DLD1 (cell line): ENCODE measurements around the gene RPL12.

Experiments used
- in situ Hi-C: cut with HindIII; loops from 2 replicates; pipeline ENCODE4 v1.10.0; 2017; ENCODE audit warnings: low sequenced_read_pairs

RPL12 gene

DNA sequence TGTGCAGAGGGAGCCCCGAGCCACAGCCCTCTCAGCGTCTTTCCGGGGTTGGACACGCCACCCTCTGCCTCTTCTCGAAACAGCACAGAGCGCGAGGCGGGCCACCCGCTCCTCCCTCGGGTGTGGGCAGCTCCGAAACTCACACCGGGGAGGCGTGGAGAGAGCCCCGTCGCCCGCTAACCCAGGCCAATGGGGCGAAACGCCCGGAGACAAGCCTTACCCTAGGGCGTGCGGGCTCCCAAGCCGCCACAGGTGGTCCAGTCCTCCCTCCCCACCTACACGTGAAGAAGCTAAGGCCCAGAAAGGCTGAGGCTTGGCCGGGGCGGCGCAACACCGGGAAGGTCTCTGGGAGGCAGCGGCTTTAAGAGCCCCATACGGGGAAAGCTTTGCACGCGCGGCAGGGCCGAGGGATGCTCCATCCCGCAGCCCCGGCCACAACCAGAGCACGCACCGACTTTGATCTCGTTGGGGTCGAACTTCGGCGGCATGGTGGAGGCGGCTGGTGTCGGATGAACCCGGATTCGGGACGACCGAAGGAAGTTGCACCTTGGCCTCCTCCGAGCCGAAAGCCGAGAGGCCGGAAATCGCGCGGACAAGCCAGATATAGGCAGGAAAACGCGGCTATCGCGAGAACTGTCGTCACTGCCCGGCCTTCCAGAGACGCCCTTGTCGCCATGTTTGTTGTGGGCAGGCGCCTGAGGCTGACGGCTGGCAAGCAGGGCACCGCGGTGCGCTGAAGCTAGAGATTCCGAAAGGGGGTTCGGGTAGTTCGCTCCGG is at the start of gene RPL12, which contains the start of gene LRSAM1:
TSS of gene RPL12 (minus strand) at position 577 of the 778 bp plus-strand sequence. CDS start at position 488, 89 bp downstream.
TSS of gene LRSAM1 (plus strand) at position 681 of the 778 bp plus-strand sequence. CDS start 3,018 bp downstream, outside the sequence.
- in situ Hi-C loops, result no loop called here

DNA sequence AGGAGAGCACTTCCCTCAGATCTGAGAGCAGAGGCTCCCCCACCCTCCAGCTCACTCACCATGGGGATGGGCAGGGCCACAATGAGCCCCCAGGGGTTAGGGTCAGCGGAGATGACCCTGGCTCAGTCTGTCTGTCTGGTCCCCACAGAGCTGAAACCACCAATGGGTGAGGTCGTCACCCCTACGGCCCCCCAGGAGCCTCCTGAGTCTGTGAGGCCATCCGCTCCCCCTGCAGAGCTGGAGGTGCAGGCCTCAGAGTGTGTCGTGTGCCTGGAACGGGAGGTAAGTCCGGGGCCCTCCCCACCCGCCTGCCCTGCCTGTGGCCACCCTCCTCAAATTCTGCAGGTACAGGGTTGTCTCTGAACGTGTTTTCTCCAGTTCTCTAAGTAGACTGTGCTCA is 49.7 kb upstream of the RPL12 start:
- in situ Hi-C loops, result no loop called here

DNA sequence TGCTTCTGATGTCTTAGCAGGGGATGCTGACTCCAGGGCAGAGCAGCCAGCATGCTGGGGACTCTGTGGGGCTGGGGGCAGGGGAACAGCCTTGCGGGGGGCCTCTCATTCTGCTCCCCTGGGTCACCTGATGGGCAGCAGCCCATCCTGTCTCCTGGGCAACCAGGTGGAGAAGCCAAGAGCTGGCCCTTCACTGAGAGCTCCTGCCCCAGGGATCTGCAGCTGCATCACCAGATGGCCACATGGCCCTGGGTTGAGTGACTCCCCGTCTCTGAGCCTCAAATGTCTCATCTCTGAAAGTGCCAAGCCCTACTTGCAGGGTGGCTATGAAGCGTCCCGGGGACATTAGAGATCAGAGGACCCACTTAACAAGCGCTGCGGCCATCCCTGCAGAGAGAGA is 49.2 kb upstream of the RPL12 start:
- in situ Hi-C loops, result no loop called here

DNA sequence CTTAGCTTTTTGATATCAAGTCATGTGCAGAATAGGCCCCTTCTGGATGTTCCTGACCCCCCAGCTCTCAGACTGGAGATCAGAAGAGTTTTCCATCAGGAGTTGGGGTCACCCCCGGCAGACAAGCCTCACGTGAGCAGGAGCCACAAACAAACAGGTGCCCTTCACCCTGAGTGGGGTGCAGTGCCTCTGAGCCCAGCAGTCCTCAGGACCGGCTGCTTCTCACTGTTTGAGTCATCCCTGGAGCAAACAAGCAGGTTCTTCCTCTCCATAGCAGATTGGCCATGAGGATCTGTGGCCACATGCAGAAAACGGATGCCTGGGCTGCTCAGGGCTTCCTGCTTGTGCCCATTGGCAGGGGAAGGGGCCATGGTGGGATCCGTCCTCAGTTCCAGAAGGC is 47.1 kb upstream of the RPL12 start:
- in situ Hi-C loops, result no loop called here

DNA sequence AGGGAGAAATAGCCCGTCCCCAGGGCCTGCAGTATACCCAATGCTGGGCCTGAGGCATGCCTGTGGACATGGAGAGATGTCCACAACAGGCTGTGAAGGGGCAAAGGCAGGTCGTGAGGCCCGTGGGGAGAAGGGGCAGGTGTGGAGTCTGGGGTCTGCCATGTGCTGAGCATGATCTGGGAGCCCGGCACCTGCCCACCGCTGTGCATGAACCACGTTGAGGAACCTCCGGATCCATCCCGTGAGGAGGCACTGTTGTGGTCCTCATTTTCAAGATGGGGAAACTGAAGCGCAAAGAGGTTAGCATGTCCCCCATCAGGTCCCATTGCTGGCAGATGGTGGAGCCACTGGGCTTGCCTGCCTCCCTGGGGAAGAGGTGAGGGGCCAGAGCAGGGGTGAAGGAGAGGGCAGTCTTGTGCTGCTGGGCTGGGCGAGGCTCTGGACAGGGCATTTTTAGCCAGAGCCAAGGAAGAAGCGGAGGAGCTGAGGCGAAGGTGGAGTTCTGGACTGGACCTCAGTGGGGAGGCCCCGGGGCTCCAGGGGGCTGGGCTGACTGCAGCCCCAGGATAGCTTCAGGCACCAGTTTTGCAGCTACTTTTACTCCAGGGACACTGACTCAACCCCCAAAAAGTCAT is 46.6 kb upstream of the RPL12 start:
- in situ Hi-C loops, result no loop called here

DNA sequence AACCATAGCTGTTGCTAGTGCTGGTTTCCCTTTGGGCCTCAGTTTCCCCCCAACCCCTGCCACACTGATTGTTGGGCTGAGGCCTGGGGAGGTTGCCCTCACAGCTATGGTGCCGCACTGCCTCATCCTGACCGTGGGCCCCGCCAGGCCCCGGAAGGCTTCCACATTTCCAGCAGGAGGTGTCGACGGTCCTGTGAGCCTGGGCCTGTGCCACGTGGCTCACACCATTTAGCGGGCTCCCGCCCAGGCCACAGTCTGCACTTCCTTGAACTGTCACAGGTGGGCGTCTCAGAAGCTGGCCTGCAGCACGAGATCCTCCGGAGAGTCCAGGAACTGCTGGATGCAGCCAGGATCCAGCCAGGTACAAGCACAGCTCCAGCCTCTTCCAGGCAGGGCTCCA is 45.8 kb upstream of the RPL12 start:
- in situ Hi-C loops, result no loop called here

DNA sequence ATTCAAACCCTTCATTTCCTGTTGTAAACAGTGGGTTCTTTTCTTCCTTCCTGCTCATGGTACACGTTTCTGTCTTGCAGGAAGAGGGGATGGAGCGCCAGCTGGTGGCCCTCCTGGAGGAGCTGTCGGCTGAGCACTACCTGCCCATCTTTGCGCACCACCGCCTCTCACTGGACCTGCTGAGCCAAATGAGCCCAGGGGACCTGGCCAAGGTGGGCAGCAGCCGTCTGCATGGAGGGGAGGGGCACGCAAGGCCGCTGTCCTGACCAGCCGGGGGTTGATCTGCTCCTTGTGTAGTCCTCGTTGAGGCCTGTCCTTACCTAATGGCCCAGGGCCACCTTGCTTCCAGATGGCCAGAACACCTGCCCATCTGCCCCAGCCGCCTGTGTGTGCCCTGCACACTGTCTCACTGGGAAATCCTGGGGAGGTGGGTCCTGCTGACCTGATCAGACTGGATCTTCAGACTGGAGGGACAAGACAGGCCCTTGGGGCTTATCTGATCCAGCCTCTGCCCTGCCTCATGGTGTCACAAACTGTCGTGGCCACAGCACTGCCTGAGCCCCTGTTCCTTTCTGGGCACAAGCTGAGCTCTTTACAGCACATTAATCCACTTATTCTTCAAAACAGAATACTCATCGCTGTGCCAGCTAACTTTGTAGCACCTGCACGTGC is 44.8 kb upstream of the RPL12 start:
- in situ Hi-C loops, result no loop called here

DNA sequence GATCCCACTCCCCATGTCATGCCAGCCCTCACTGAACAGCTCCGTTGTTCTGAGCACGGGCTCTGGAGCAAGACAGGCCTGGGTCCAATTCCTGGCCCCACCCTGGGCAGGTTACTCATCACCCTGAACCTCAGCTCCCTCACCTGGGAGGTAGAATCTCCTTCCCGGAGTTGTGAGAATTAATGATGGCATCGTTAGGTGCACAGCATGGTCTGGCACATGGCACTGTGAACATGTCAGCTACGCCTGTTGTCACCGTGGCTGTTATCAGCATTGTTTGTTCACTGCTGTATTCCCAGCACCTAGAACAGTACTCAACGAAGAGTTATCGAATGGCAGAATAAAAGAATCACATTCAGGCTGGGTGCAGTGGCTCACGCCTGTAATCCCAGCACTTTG is 43.1 kb upstream of the RPL12 start:
- in situ Hi-C loops, result no loop called here

DNA sequence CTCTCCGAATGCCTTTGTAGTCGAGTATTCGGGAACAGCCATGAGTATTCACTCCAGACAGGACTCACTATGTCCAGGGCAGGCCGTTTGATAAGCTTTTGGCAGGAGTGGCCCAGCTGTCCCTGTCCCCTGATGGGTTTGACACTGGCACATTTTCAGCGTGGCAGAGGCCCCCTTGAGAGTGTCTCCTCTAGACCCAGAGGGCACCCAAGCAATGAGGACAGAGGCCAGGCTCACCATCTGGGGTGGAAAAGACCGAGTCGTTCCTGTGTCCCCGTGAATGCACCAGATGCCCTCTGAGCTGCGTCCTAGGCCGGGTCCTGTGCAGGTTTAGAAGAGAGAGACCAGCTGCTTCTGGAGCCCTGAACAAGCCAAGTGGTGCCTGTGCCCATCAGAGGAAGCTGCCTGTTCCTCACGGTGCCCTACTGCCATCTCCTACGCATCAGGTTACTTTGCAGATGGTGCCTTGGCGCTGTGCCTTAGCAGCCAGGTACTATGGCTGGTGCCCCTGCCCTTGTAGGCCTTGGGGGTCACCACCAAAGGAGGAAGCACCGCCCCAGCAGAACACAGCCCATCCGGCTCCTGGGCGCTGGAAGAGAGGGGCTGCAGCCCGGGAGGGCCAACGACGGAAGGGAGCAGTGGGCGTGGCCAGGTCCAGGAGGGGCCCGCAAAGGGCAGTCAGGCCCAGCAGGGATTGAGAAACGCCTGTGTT is 42.5 kb upstream of the RPL12 start:
- in situ Hi-C loops, result no loop called here

DNA sequence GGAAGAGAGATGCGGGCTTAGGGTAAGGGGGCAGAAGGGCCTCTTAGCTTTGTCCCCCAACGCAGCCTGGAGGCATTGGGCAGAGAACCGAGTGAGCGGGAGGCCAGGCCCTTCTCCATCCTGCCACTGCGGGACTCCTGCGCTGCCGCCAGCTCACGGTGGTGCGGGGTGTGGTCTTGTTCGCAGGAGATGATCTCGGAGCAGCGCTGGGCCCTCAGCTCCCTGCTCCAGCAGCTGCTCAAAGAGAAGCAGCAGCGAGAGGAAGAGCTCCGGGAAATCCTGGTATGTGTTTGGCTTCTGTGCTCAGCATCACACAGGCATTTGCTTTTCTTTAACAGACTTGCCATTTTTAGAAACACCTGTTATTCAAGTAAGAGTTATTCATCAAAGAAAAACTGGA is 41.4 kb upstream of the RPL12 start:
- in situ Hi-C loops, result no loop called here

DNA sequence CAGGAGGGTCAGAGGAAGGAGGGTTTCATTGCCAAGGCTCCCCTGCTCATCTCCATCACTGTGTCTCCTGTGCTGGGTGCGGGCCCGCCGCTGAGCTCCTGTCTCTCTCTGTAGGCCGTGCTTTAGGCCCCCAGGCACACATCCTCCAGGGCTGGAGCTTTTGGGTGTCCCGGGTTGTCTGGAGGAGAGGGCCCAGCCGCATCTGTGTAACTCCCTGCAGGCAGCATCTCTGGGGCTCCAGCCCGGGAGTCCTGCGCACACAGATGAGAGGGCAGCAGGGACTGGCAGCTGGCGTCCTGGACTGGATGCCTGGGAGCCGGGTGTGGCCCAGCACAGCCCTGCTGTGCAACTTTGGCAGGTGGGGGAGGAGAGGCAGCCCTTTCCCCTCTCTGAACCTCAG is 40.3 kb upstream of the RPL12 start:
- in situ Hi-C loops, result no loop called here

DNA sequence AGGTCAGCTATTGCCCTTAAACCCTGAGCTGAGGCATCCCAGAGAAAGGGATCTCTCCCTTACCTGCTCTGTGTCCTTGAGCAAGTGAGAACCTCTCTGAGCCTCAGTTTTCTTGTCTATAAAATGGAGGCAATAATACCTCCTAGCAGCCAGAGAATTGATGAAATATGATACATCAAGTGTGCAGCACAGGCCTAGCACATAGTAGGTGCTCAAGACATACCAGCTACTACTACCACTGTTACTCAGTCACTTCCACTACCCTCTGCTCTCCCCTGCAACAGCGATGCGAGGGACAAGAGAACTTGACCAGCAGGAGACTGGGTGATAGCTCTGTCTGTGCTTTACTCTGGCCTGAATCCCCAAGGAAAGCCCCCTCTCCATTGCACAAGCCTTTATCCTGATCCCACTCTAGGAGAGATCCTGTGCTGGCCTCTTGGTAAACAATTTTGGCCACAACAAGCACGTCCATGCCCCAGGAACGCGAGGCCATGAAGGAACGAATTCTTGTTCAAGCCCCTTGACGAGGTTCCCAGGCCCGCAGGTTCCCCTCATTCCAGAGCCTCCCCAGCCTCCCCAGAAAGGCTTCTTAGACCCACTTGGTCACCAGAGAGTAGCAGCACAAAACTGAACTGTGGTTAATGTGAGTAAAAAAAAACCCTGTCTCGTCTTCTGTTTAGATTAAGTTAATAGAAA is 39.5 kb upstream of the RPL12 start:
- in situ Hi-C loops, result no loop called here

DNA sequence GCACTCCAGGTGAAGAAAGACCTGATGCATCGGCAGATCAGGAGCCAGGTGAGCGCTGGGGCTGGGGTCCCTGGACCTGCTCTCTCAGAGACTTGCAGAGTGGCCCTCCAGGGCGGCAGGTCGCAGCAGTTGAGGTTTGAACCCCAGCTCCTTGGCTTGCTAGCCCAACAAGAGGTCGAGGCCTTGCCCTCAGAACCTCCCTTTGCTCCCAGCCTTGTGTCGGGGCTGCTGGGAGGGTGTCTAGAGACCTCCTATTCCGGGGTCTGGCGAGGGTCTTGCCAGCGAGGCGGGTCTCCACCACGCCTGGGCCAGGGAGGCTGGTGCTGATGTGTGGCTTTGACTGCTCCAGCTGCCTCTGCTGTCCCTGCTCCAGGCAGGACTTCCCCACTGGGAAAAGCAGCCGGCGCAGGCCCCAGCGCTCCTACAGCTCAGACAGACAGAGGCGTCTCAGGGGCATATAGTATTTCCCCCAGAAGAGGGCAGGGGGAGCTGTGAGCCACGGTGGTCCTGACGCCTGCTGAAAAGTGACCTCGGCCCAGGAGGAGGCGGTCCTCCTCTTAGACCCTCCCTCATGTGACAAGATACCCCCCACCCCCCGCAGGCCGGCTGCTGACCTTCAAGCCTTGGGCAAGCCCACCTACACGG is 38.4 kb upstream of the RPL12 start:
- in situ Hi-C loops, result no loop called here

DNA sequence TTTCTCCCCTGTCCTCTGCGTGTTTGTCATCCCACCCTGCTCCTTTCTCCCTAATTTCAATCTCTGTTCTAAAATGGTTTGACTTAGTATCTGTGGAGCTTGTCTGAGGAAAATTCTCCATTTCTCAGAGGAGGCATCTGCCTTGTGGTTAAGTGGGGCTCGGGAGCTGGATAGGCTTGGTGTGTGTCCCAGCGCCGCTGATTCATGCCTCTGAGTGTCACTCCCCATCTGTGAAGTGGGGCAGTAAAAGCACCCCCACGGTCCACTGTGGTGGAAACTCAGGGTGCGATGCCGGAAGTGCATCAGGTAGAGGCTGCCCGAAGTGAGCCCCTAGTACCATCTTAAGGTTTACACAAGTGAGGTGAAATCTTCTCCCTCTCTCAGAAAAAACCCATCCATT is 37.7 kb upstream of the RPL12 start:
- in situ Hi-C loops, result no loop called here

DNA sequence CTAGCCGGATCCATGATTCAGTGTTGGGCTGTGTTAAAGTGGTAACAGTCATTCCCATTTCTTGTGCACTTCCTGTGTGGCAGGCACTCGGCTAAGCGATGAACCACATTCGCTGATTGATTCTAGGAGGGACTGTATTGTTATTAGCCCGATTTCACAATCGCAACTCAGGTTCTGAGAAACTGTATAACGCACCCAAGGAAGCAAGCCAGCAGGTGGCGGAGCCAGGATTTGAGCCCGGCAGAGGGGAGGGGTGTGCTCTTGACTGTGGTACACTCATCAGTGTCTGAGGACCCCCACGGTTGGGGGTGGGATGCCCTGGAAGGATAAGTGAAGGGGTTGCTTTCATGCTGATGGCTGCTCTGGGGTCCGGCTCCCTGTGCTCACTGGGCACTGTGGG is 34.8 kb upstream of the RPL12 start:
- in situ Hi-C loops, result no loop called here

DNA sequence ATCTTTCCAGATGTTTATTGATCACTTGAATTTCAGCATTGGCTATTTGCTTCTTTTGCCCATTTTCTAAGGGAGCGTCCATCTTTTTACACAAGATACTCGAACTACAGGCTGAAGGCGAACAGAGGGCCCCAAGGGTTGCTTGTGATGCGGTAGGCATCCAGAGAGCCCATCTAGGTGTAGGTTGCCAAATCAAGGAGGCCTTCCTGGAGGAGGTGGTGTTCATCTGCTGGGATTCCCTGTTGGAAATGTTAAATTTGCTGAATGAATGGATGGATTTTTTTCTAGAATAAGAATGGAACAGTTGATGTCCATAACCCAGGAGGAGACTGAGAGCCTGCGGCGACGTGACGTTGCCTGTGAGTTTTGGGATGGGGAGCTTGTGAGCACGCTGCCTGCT is 31.5 kb upstream of the RPL12 start:
- in situ Hi-C loops, result no loop called here

DNA sequence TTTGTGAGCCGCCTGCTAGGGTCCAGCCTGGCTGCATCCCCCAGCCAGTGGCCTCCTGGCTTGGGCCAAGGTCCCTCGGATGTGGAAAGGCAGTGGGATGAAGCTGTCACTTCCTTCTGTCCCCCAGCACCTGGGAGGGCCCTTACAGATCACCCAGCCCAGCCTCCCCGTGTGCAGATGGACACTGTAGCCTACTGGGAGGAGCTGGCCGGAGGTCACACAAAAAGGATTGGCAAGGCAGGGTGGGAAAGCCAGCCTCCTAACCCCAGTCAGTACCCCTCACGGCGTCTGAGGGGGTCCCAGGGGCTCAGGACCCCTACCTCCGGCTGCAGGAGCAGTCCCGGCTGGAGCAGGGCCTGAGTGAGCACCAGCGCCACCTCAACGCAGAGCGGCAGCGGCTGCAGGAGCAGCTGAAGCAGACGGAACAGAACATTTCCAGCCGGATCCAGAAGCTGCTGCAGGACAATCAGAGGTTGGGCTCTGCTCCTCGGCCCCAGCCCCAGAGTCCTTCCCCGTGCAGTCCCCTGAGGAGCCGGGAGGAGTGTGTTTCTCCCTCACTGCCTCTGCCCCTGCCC is 28.4 kb upstream of the RPL12 start:
- in situ Hi-C loops, result no loop called here

DNA sequence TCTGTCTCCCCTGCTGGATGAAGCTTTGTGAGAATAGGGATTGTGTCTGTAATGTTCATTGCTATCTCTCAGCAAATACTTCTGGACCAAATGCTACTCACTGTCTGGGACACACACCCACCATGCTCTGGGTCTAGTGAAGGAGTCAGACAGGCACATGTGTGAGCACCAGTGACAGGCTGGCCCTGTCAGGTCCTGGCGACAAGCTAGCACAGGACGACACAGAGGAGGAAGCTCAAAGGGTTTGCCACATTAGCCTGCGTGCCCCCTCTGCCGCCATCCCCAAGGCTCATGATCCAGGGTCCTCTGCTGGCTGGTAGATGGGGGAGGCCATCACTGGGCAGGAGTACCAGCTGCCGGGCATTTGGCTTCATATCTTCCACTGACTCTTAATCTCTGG is 23.4 kb upstream of the RPL12 start:
- in situ Hi-C loops, result no loop called here

DNA sequence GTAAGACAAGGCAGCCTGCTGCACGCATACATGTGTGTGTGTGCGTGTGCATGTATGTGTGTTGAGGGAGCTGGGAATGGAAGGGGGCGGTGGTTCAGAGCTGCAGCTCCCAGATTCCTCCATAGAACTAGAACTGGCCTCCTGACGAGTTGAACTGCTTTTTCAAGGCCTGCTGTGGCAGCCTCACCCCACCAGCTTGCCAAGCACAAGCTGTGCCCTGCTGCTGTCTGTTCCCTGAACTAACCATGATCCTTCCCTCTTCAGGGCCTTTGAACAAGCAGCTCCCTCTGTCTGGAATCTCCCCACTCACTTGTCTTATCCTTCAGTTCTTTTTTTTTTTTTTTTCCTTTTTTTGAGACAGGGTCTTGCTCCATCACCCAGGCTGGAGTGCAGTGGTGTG is 22.7 kb upstream of the RPL12 start:
- in situ Hi-C loops, result no loop called here

DNA sequence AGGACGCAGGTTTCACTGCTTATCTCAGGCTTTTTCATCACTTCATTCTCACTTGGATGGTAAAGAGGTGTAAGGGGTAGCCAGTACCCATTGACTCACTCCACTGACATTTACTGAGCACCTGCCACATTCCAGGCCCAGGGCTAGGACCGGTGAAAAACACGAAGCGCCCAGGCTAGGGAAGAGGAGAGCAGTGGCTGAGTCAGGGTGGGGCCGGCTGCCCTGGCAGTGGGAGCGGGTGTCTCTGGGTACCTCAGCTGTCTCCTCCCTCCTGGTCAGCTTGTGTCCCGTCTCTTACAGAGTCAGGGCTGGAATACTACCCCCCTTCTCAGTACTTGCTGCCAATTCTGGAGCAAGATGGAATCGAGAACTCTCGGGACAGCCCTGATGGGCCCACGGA is 22.3 kb upstream of the RPL12 start:
- in situ Hi-C loops, result no loop called here
